Measurements from ENCODE around the gene LMTK3. TPM values are rescaled to one million over a fixed set of nuclear protein-coding genes. Genes with fewer than 3 reads are reported as not detected.

LMTK3 gene
- total and polyA plus RNA-seq, 2 experiments from 2014 or later: 1.6 to 11.8 TPM

DNA sequence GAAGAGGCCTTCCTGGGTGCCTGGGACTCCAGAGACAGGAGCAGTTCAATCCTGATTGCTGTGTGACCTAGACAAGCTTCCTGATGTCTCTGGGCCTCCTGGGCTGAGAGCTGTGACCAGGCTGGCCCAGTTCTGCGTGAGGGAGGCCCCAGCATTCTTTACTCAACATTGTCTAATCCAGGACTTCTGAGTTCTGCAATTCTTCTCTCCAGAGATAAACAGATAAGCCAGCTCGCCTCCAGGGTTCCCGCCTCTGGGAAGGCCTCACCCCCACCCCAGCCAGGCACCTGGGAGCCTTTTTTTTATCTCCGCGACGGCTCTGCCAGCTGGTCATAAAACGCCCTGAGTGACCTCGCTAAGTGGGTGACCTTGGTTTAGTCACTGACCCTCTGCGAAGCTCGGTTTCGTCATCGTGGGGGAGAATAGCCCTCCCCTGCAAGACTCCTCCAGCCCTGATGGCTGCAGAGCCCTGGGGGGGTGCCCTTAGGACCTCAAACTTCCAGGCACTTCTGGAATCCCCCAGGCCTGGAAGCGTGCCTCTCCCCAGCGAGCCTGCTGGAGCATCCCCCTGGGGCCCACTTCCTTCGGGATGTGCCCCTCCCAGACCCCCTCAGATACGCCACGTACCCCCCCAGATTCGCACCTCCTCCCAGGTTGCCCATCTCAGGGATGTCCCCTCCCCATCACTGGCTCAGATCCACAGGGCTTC, 42.2 kb upstream of the LMTK3 start:
- peaks cover 27% of the 10 kb centered on the region for H3K4me1 Mint-ChIP-seq
- H3K4me3 Mint-ChIP-seq: peak overlapping the region; percentile 60
- TF ChIP-seq, protein P1, sequence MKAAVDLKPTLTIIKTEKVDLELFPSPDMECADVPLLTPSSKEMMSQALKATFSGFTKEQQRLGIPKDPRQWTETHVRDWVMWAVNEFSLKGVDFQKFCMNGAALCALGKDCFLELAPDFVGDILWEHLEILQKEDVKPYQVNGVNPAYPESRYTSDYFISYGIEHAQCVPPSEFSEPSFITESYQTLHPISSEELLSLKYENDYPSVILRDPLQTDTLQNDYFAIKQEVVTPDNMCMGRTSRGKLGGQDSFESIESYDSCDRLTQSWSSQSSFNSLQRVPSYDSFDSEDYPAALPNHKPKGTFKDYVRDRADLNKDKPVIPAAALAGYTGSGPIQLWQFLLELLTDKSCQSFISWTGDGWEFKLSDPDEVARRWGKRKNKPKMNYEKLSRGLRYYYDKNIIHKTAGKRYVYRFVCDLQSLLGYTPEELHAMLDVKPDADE (IDR thresholded peaks at IDR 0.05): no peak
- H3K27me3 Mint-ChIP-seq (ENCODE audit: insufficient read depth, low read depth, poor library complexity): peaks cover 9% of the 10 kb centered on the region
- peak; percentile 40 for ATAC-seq
- H3K27ac ChIP-seq (ENCODE audit: low read depth): peak overlapping the region; percentile 92
- peak overlapping the region; percentile 74; the same call in 1 of the 2 replicates for H2AFZ ChIP-seq
- H3K4me1 ChIP-seq (ENCODE audit: insufficient read depth): peaks cover 10% of the 10 kb centered on the region
- H3K36me3 Mint-ChIP-seq (ENCODE audit: low read depth): no peaks in the 10 kb centered on the region
- H3K27ac Mint-ChIP-seq: peak overlapping the region; percentile 93
- DNase-seq (ENCODE audit: low spot score): peak; percentile 61
- peaks cover 22% of the 10 kb centered on the region; the same call in 1 of the 2 replicates for H3F3A ChIP-seq (replicated peaks; ENCODE audit: low read depth)
- no peaks in the 10 kb centered on the region for H3K9me2 ChIP-seq (ENCODE audit: insufficient read depth)
- no peaks in the 10 kb centered on the region for H3K36me3 ChIP-seq (ENCODE audit: insufficient read depth)
- H3K27me3 ChIP-seq (ENCODE audit: insufficient read depth): no peaks in the 10 kb centered on the region
- peak overlapping the region; percentile 73 for H3K4me2 ChIP-seq
- no peaks in the 10 kb centered on the region for H4K20me1 ChIP-seq (replicated peaks; ENCODE audit: insufficient read depth)
- peak overlapping the region; percentile 43 for H3K4me3 ChIP-seq
- no peaks in the 10 kb centered on the region for H3K9me3 Mint-ChIP-seq
- H3K79me2 ChIP-seq (replicated peaks; ENCODE audit: insufficient read depth): no peaks in the 10 kb centered on the region

GRCh38 chr19:48552406-48553322, 41.0 kb upstream of the LMTK3 start:
- H3K27ac Mint-ChIP-seq: no peak overlapping the region
- no peak for ATAC-seq
- TF ChIP-seq ZNF462 (CRISPR knock-in tag; IDR thresholded peaks at IDR 0.05) (no peak), EZH2 (IDR thresholded peaks at IDR 0.05; ENCODE audit: low read depth, unreplicated experiment) (no peak), EZH2phosphoT487 (IDR thresholded peaks at IDR 0.05; ENCODE audit: unreplicated experiment) (no peak), CREB1 (CRISPR knock-in tag; IDR thresholded peaks at IDR 0.05; ENCODE audit: low read depth) (no peak), JUNB (IDR thresholded peaks at IDR 0.05; ENCODE audit: unreplicated experiment) (no peak), NANOG (IDR thresholded peaks at IDR 0.05; ENCODE audit: borderline replicate concordance) (no peak), ZNF114 (CRISPR knock-in tag; IDR thresholded peaks at IDR 0.05) (no peak), POLR2AphosphoS5 (IDR thresholded peaks at IDR 0.05; ENCODE audit: low read depth) (no peak)
- TF ChIP-seq, protein P1 (IDR thresholded peaks at IDR 0.05): no peak

More at GRCh38 chr19:48552406-48553322, 41.0 kb upstream of the LMTK3 start:
- no peak overlapping the region for H3K4me2 ChIP-seq
- peaks cover 27% of the 10 kb centered on the region for H3K4me1 Mint-ChIP-seq
- DNase-seq (ENCODE audit: low spot score): no peak
- H3K4me3 Mint-ChIP-seq: no peak overlapping the region
- H3K9me2 ChIP-seq (ENCODE audit: insufficient read depth): peaks cover 7% of the 10 kb centered on the region
- H3K27me3 Mint-ChIP-seq (ENCODE audit: insufficient read depth, low read depth, poor library complexity): peaks cover 9% of the 10 kb centered on the region
- H3K79me2 ChIP-seq (replicated peaks; ENCODE audit: insufficient read depth): no peaks in the 10 kb centered on the region
- H3K36me3 ChIP-seq (ENCODE audit: insufficient read depth): no peaks in the 10 kb centered on the region
- H2AFZ ChIP-seq: no peak overlapping the region
- H3K27ac ChIP-seq (ENCODE audit: low read depth): peak overlapping the region; percentile 92
- H3K4me1 ChIP-seq (ENCODE audit: insufficient read depth): peaks cover 10% of the 10 kb centered on the region
- no peak overlapping the region for H3K4me3 ChIP-seq
- no peaks in the 10 kb centered on the region for H3K9me3 Mint-ChIP-seq
- H4K20me1 ChIP-seq (replicated peaks; ENCODE audit: insufficient read depth): no peaks in the 10 kb centered on the region
- H3F3A ChIP-seq (replicated peaks; ENCODE audit: low read depth): peaks cover 22% of the 10 kb centered on the region; the same call in 1 of the 2 replicates
- H3K36me3 Mint-ChIP-seq (ENCODE audit: low read depth): no peaks in the 10 kb centered on the region
- H3K27me3 ChIP-seq (ENCODE audit: insufficient read depth): no peaks in the 10 kb centered on the region

Data from GM23338 (cell line).